ENCODE results near the gene HSD3B7.

Gene HSD3B7

GRCh38 chr16:31008551-31008950 is 23.5 kb downstream of the HSD3B7 start:
- Histone ChIP-seq H3K27me3 (ENCODE audit: insufficient read depth, low read length, poor library complexity) (peaks cover 23% of the 10 kb centered on the region), H4K20me1 (ENCODE audit: insufficient read depth, low read length) (peaks cover 4% of the 10 kb centered on the region; the same call in 1 of the 2 replicates), H2AFZ (ENCODE audit: low read depth, low read length) (no peak overlapping the region), H3K9ac (ENCODE audit: low read depth, low read length) (no peak overlapping the region), H3K36me3 (ENCODE audit: insufficient read depth, low read length) (no peaks in the 10 kb centered on the region), H3K27ac (ENCODE audit: low read length) (no peak overlapping the region), H3K9me3 (ENCODE audit: insufficient read depth, low read length, severe bottlenecking) (no peaks in the 10 kb centered on the region), H3K4me1 (ENCODE audit: insufficient read depth, low read length) (no peaks in the 10 kb centered on the region), H3K79me2 (ENCODE audit: insufficient read depth, low read length) (no peaks in the 10 kb centered on the region), H3K4me2 (ENCODE audit: insufficient read depth, low read length) (no peak overlapping the region), H3K4me3 (ENCODE audit: low read depth in 1 of 2, low read length in 2 of 2) (no peak overlapping the region)
- DNase-seq (no peak), ATAC-seq (ENCODE audit: insufficient read depth, low read depth) (no peak)
- no peak for TF ChIP-seq EZH2 (IDR thresholded peaks at IDR 0.05; ENCODE audit: borderline replicate concordance, low read depth, low read length, severe bottlenecking)
- no peak for TF ChIP-seq CTCF (IDR thresholded peaks at IDR 0.05; ENCODE audit: borderline replicate concordance, extremely low read depth, low read length, poor library complexity, severe bottlenecking)

- ATAC-seq (ENCODE audit: insufficient read depth, low read depth) (no peak), DNase-seq (no peak)
- Histone ChIP-seq H3K27ac (ENCODE audit: low read length) (no peak overlapping the region), H3K79me2 (ENCODE audit: insufficient read depth, low read length) (no peaks in the 10 kb centered on the region), H2AFZ (ENCODE audit: low read depth, low read length) (no peak overlapping the region), H4K20me1 (ENCODE audit: insufficient read depth, low read length) (peaks cover 4% of the 10 kb centered on the region; the same call in 1 of the 2 replicates), H3K27me3 (ENCODE audit: insufficient read depth, low read length, poor library complexity) (peaks cover 23% of the 10 kb centered on the region), H3K9ac (ENCODE audit: low read depth, low read length) (no peak overlapping the region), H3K4me3 (ENCODE audit: low read depth in 1 of 2, low read length in 2 of 2) (no peak overlapping the region), H3K9me3 (ENCODE audit: insufficient read depth, low read length, severe bottlenecking) (no peaks in the 10 kb centered on the region), H3K4me2 (ENCODE audit: insufficient read depth, low read length) (no peak overlapping the region), H3K4me1 (ENCODE audit: insufficient read depth, low read length) (no peaks in the 10 kb centered on the region), H3K36me3 (ENCODE audit: insufficient read depth, low read length) (no peaks in the 10 kb centered on the region)
- no peak for TF ChIP-seq CTCF (IDR thresholded peaks at IDR 0.05; ENCODE audit: borderline replicate concordance, extremely low read depth, low read length, poor library complexity, severe bottlenecking)
- TF ChIP-seq EZH2 (IDR thresholded peaks at IDR 0.05; ENCODE audit: borderline replicate concordance, low read depth, low read length, severe bottlenecking), result no peak
Measured at GRCh38 chr16:31009120-31009519, 24.1 kb downstream of the HSD3B7 start.

GRCh38 chr16:31009894-31010584 is 25.0 kb downstream of the HSD3B7 start:
- Histone ChIP-seq H3K4me3 (ENCODE audit: low read depth in 1 of 2, low read length in 2 of 2) (no peak overlapping the region), H3K27ac (ENCODE audit: low read length) (no peak overlapping the region), H3K4me1 (ENCODE audit: insufficient read depth, low read length) (no peaks in the 10 kb centered on the region), H3K4me2 (ENCODE audit: insufficient read depth, low read length) (no peak overlapping the region), H3K36me3 (ENCODE audit: insufficient read depth, low read length) (no peaks in the 10 kb centered on the region), H4K20me1 (ENCODE audit: insufficient read depth, low read length) (peaks cover 4% of the 10 kb centered on the region; the same call in 1 of the 2 replicates), H3K9ac (ENCODE audit: low read depth, low read length) (no peak overlapping the region), H3K79me2 (ENCODE audit: insufficient read depth, low read length) (no peaks in the 10 kb centered on the region), H3K27me3 (ENCODE audit: insufficient read depth, low read length, poor library complexity) (peaks cover 23% of the 10 kb centered on the region), H2AFZ (ENCODE audit: low read depth, low read length) (no peak overlapping the region), H3K9me3 (ENCODE audit: insufficient read depth, low read length, severe bottlenecking) (no peaks in the 10 kb centered on the region)
- DNase-seq (no peak), ATAC-seq (ENCODE audit: insufficient read depth, low read depth) (no peak)
- TF ChIP-seq CTCF (IDR thresholded peaks at IDR 0.05; ENCODE audit: borderline replicate concordance, extremely low read depth, low read length, poor library complexity, severe bottlenecking), result no peak
- no peak for TF ChIP-seq EZH2 (IDR thresholded peaks at IDR 0.05; ENCODE audit: borderline replicate concordance, low read depth, low read length, severe bottlenecking)
